ENCODE results near the gene SCART1. TPM values are rescaled to one million over a fixed set of nuclear protein-coding genes. Genes with fewer than 3 reads are reported as not detected.

SCART1 gene
- total RNA-seq, 4 donors from 2014 or later = 1.8 to 5.5 (median 2.0) TPM

DNA sequence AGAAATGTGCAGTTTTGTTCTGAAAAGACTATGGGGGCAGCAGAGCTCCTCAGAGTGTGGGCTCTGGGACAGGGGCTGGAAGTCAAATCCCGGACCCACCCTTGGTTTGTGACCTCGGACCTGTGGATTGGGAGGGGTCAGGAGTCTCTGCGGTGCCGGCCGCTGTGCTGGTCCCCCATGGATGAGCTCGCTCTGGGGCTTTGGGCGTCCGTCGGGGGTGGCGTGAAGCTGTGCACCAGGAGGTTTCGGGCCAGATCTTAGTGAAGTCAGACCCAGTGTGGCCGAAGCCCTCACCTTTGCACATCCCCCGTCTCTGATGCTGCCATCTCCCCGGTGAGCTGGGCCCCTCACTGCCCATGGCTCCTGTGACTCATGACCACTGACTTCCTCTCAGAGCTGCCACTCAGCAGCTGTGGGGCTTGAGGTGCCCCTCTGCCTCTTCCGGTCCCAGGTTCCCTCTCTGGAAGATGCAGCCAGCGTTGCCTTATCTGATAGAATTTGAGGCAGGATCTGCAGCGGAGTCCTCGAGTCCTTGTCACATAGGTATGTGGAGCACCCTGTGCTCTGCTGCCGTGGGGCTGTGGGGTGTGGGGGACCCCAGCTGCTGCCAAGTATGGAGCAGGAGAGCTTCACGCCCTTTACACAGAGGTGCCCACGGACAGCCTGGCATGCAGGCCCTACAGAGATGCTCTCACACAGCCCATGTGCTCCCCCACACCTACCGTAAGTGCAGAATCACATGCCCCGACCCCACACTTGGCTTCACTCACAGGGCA is 11.4 kb upstream of the SCART1 start:
- TF ChIP-seq, protein P1, sequence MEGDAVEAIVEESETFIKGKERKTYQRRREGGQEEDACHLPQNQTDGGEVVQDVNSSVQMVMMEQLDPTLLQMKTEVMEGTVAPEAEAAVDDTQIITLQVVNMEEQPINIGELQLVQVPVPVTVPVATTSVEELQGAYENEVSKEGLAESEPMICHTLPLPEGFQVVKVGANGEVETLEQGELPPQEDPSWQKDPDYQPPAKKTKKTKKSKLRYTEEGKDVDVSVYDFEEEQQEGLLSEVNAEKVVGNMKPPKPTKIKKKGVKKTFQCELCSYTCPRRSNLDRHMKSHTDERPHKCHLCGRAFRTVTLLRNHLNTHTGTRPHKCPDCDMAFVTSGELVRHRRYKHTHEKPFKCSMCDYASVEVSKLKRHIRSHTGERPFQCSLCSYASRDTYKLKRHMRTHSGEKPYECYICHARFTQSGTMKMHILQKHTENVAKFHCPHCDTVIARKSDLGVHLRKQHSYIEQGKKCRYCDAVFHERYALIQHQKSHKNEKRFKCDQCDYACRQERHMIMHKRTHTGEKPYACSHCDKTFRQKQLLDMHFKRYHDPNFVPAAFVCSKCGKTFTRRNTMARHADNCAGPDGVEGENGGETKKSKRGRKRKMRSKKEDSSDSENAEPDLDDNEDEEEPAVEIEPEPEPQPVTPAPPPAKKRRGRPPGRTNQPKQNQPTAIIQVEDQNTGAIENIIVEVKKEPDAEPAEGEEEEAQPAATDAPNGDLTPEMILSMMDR (IDR thresholded peaks at IDR 0.05; ENCODE audit: low read depth) = no peak

DNA sequence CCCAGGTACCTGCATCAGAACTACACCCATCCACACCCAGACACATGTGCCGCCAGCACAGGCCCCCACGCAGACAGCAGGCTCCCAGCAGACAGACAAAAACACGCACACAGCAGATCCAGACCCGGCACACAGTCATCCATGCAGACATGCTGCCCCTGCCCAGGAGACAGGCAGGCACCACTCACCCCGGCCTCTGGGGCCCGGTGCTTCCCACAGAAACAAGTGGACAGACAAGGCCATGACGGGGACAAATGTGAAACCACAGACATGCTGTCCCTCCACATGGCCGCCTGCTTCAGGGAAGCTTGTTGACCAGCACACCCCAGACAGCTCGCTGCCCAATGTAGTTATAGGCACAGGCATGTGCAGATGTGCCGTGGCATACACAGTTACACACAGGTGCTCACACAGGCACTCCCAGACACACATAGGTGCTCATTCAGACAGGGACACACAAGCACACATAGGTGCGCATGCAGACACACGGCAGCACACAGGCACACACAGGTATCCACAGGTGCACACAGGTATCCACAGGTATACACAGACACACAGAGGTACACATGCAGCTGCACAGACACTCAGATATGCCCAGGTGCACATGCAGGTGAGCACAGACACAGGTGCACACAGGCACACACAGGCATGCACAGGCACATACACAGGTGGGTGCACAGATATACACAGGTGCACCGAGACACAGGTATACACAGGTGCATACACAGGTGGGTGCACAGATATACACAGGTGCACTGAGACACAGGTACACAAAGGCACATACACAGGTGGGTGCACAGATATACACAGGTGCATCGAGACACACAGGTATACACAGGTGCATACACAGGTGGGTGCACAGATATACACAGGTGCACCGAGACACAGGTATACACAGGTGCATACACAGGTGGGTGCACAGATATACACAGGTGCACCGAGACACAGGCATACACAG is 10.5 kb upstream of the SCART1 start:
- TF ChIP-seq, protein P1 (IDR thresholded peaks at IDR 0.05; ENCODE audit: low read depth) = no peak

DNA sequence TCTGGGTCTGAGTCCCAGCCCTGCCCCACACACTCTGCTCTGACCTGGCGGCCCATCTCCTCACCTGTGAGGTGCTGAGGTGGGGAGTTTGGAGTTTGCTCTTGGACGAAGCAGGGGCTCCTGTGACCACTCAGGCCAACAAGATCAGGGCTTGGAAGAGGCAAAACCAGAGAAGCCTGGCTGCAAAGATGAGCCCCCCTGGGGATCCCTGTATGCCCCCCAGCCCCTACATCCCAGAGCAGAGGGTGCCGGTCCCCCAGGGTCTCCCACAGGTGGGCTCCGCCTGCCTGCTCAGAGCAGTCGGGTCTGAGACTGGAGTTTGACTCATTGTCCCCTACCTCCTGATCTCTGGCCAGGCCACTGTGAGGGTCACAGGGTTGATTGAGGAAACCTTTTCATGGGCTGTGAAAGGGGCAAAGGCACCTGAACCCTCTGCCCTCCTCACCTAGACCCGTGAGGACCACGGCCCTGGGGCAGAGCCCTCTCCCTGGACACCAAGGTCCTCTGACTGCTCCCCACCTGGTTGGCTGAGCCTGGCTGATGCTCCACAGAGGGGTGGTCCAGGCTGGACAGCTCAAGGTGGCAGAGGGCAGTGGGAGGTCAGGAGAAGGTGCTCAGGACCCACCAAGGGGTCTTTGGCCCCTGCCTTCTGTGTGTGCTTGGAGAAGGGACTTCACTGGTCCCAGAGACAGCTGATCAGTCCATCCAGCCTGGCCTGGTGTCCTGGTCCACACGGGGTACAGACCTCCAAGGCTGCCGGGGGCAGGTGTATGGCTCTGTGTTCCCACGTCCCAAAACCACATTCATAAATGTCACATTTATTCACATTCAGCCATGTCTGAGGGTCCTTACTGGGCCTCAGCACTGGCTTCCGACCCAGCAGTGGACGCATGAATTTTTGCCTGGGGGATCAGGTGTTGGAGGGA is 9.1 kb upstream of the SCART1 start:
- TF ChIP-seq, protein P1 (IDR thresholded peaks at IDR 0.05; ENCODE audit: low read depth) = no peak

DNA sequence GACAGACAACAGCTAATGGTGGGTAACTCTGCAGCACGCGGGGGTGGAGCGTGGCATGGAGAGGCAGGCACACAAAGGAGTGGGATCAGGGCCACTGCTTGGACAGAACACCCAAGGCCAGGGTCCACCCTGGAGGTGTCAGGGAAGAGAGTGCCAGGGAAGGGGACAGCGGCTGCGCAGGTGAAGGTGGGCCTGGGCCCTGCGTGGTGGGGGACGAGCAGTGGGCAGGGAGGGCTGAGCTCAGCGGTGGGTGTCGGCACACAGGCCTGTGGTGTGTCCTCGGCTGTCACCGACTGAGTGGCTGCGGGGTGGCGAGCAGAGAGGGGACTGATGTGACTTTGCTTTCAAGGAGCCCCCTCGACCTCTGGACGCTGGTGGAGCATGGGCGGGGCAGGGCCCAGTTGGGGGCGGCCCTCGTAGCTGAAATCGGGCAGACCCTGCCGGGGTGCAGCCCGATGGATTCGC is 8.4 kb upstream of the SCART1 start:
- TF ChIP-seq, protein P1 (IDR thresholded peaks at IDR 0.05; ENCODE audit: low read depth) = no peak

DNA sequence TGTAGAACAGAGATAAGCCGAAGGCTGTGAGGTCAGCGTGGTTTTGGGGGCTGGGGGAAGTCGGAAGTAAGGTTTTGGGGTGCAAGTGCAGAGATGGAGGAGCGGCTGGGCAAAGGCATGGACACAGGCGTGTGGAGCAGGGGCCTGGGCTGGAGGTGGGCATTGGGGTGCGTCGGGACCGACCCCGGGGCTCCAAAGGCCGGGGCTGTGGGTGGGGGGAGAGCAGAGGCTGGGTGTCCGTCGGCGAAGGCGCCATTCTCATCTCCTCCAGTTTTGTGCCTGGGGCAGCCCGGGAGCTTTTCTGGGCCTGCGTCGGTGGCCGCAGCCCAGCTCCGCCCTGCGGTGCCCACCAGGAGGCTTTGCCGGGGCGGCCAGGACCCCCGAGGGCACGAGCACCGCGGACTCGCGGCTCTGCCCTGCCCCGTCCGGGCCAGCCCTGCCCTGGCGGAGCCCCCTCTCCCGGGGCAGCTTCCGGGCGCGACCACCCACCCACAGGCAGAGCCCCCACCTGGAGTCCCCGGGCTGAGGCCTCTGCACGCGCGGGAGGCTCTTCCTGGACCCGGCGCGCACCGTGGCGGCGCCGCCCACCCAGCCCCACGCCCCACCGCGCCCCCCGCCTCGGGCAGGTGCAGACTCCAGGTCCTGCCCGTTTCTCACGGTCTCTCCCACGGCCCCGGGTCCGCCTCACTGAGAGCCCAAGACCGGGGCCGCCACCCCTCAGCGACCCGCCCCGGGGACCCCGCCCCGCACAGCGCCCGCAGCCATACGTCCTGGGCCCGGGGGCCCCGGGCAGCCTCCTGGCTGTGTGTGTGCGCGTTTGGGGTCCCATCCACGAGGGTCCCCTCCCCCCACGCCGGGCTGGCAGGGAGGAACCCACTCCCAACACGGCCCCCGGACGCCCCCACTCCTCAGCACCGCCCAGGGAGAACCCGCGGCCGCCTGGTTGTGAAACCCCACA is 7.7 kb upstream of the SCART1 start:
- TF ChIP-seq, protein P1 (IDR thresholded peaks at IDR 0.05; ENCODE audit: low read depth) = no peak

DNA sequence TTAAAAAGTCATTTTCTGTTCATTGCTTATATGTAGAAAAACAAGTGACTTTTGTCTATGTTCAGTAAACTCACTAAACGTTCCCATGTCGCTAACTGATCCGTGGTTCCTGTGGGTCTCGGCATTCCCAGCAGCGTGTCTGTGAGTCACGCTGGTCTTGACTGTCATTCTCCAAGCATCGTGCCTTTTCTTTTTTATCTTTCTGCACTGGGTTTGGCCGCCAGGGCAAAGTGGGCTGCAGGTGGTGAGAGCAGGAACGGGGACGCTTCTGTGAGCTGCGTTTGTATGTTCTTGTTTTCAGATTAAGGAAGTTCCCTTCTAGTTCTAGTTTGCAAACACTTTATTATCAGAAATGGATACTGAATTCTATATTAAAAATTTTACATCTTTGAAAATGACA is 6.8 kb upstream of the SCART1 start:
- TF ChIP-seq, protein P1 (IDR thresholded peaks at IDR 0.05; ENCODE audit: low read depth) = no peak
